Endodermal cell (in vitro differentiated cells): ENCODE results near the gene SYCE3. TPM values are rescaled to one million over a fixed set of nuclear protein-coding genes. Genes with fewer than 3 reads are reported as not detected.

Source experiments
- DNase-seq: peaks from one replicate; pipeline ENCODE4 v3.0.0-alpha.2; 2017
- H3K27ac ChIP-seq: 2 replicates; pipeline ENCODE4 v1.5.1; 2013; ENCODE audit warnings: mild to moderate bottlenecking, low read depth, low read length, moderate library complexity
- H3K27me3 ChIP-seq: 2 replicates; pipeline ENCODE4 v1.6.1; 2013; ENCODE audit warnings: mild to moderate bottlenecking, low read length, moderate library complexity; ENCODE audit not compliant: insufficient read depth, control insufficient read depth, poor library complexity, severe bottlenecking
- H3K36me3 ChIP-seq: 2 replicates; pipeline ENCODE4 v1.7.0; 2013; ENCODE audit warnings: mild to moderate bottlenecking, low read length, moderate library complexity; ENCODE audit not compliant: control insufficient read depth, insufficient read depth
- H3K4me1 ChIP-seq: one replicate; pipeline ENCODE4 v1.7.0; 2013; ENCODE audit warnings: low read length; ENCODE audit not compliant: control insufficient read depth, insufficient read depth
- H3K4me3 ChIP-seq: 2 replicates; pipeline ENCODE4 v1.5.1; 2013; ENCODE audit warnings: mild to moderate bottlenecking, low read length, moderate library complexity
- H3K9ac ChIP-seq: 2 replicates; pipeline ENCODE4 v1.6.1; 2013; ENCODE audit warnings: mild to moderate bottlenecking, low read length, moderate library complexity; ENCODE audit not compliant: poor library complexity, severe bottlenecking; ENCODE audit errors: extremely low read depth
- H3K9me3 ChIP-seq: 2 replicates; pipeline ENCODE4 v1.6.1; 2013; ENCODE audit warnings: mild to moderate bottlenecking, low read length, moderate library complexity; ENCODE audit not compliant: control insufficient read depth
- H3K27ac Mint-ChIP-seq: 2 replicates; pipeline ENCODE4 v1.8.0; 2020; ENCODE audit warnings: mixed read lengths
- H3K27me3 Mint-ChIP-seq: 2 replicates; pipeline ENCODE4 v1.8.0; 2021; ENCODE audit warnings: mild to moderate bottlenecking, mixed read lengths; ENCODE audit not compliant: insufficient read depth
- H3K36me3 Mint-ChIP-seq: 2 replicates; pipeline ENCODE4 v1.8.0; 2020; ENCODE audit warnings: low read depth, mixed read lengths
- H3K4me1 Mint-ChIP-seq: 2 replicates; pipeline ENCODE4 v1.8.0; 2020; ENCODE audit warnings: mixed read lengths
- H3K4me3 Mint-ChIP-seq: 2 replicates; pipeline ENCODE4 v1.8.0; 2020; ENCODE audit warnings: mild to moderate bottlenecking, moderate library complexity, mixed read lengths
- H3K9me3 Mint-ChIP-seq: 2 replicates; pipeline ENCODE4 v1.8.0; 2020; ENCODE audit warnings: mild to moderate bottlenecking, mixed read lengths
- WGBS, 2 experiments: methylation state at CpG; one replicate each; pipeline versions ENCODE4 v1.1.5 to v1.1.7; 2013; ENCODE audit warnings: missing lambda C conversion rate in 2 of 2, mixed read lengths in 1 of 2; ENCODE audit not compliant: insufficient coverage in 1 of 2, insufficient read length in 1 of 2; 5-methylcytosine and 5-hydroxymethylcytosine counted together
- total RNA-seq, 2 donors: library from RNA; stranded (reverse); fragmentation: NEBNext Ultra II Directional in 1 of 2; extraction: Animal tissue kit (Norgen Biotek cat#: 25700) in 1 of 2; gene quantifications; 2 replicates in 1 of 2; 3 replicates in 1 of 2; pipeline ENCODE4 v1.2.1, GENCODE V29; 2021
- TF ChIP-seq, protein P1 (sequence below): fragments of 200-600 bp; sonication (generic); conservative IDR thresholded peaks from 2 replicates; pipeline ENCODE4 v1.5.0; 2021; ENCODE audit warnings: antibody characterized with exemption, mild to moderate bottlenecking

SYCE3 gene
- total RNA-seq, 2 donors from 2014 or later: 0.70 to 0.91 TPM

DNA sequence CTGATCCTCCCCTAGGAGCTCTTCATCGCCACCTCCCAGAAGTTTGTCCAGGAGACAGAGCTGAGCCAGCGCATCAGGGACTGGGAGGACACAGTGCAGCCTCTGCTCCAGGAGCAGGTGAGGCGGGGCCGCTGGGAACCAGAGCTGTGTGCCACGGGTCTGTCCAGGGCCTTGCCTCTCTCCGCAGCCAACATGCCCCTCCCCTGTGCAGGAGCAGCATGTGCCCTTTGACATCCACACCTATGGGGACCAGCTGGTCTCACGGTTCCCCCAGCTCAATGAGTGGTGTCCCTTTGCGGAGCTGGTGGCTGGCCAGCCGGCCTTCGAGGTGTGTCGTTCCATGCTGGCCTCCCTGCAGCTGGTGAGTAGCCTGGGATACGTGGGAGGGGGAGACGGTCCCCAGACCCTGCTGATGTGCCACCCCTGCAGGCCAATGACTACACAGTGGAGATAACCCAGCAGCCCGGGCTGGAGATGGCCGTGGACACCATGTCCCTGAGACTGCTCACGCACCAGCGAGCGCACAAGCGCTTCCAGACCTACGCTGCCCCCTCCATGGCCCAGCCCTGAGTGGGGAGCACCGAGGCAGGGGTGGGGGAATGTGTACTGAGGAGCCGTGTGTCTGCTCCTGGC lies 39.8 kb downstream of the SYCE3 start:
- H3K27ac Mint-ChIP-seq: no peak overlapping the region
- H3K4me1 Mint-ChIP-seq: peaks cover 9% of the 10 kb centered on the region
- Histone ChIP-seq H3K4me1 (no peaks in the 10 kb centered on the region), H3K9ac (no peak overlapping the region), H3K27me3 (peaks cover under 1% of the 10 kb centered on the region), H3K4me3 (no peak overlapping the region), H3K27ac (no peak overlapping the region), H3K9me3 (no peaks in the 10 kb centered on the region), H3K36me3 (peaks cover 25% of the 10 kb centered on the region)
- TF ChIP-seq, protein P1, sequence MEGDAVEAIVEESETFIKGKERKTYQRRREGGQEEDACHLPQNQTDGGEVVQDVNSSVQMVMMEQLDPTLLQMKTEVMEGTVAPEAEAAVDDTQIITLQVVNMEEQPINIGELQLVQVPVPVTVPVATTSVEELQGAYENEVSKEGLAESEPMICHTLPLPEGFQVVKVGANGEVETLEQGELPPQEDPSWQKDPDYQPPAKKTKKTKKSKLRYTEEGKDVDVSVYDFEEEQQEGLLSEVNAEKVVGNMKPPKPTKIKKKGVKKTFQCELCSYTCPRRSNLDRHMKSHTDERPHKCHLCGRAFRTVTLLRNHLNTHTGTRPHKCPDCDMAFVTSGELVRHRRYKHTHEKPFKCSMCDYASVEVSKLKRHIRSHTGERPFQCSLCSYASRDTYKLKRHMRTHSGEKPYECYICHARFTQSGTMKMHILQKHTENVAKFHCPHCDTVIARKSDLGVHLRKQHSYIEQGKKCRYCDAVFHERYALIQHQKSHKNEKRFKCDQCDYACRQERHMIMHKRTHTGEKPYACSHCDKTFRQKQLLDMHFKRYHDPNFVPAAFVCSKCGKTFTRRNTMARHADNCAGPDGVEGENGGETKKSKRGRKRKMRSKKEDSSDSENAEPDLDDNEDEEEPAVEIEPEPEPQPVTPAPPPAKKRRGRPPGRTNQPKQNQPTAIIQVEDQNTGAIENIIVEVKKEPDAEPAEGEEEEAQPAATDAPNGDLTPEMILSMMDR: no peak
- WGBS, 2 experiments: 95 to 96% methylated on average over 12 to 22 of the region's 22 CpGs
- no peak for DNase-seq
- peaks cover 11% of the 10 kb centered on the region for H3K27me3 Mint-ChIP-seq
- H3K9me3 Mint-ChIP-seq: no peaks in the 10 kb centered on the region
- H3K36me3 Mint-ChIP-seq: peaks cover 18% of the 10 kb centered on the region
- H3K4me3 Mint-ChIP-seq: peak overlapping the region; percentile 8

DNA sequence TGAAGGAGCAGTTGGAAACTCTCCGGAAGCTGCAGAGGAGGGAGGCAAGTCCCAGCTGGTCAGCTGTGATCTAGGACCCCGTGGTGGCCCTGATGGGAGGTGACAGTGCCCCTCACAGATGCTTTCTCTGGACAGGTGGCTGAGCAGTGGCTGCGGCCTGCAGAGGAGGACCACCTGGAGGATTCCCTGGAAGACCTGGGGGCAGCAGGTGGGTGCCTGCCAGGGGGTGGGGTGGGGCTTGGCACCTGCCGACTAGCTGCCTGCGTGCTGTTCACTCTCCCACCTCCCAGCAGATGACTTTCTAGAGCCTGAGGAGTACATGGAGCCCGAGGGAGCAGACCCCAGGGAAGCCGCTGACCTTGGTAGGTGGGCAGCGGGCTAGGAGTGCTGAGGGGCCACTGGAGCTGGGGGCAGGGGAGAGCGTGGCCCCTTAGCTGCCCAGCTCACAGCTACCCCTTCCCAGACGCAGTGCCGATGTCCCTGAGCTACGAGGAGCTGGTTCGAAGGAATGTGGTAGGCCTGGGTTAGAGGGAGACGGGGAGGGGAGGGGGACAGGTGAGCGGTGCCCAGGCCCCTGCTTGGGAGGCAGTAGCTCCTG lies 40.4 kb downstream of the SYCE3 start:
- H3K4me1 Mint-ChIP-seq: peaks cover 9% of the 10 kb centered on the region

DNA sequence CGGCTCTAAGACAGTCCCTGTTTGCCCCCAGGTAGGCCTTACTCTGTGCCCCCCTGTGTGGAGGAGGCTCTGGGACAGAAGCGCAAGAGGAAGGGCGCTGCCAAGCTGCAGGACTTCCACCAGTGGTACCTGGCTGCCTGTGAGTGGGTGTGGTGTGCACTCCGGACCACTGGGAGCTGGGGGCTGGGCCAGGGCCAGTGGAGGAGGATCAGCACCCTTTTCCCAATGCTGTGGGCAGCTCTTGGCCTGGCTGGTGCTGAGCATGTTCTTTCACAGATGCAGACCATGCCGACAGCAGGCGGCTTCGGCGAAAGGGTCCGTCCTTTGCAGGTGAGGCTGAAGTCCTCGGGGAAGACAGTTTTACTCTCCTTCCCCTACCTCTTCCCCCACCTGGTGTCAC lies 41.0 kb downstream of the SYCE3 start:
- no peak overlapping the region for H3K27ac ChIP-seq
- TF ChIP-seq, protein P1: no peak
- H3K9ac ChIP-seq: no peak overlapping the region
- DNase-seq: no peak
- H3K36me3 ChIP-seq: peaks cover 26% of the 10 kb centered on the region
- no peaks in the 10 kb centered on the region for H3K9me3 Mint-ChIP-seq
- no peaks in the 10 kb centered on the region for H3K9me3 ChIP-seq
- no peaks in the 10 kb centered on the region for H3K4me1 ChIP-seq
- H3K4me3 Mint-ChIP-seq: no peak overlapping the region
- H3K27me3 Mint-ChIP-seq: peaks cover under 1% of the 10 kb centered on the region
- H3K27me3 ChIP-seq: no peaks in the 10 kb centered on the region
- H3K4me1 Mint-ChIP-seq: peaks cover 6% of the 10 kb centered on the region
- no peak overlapping the region for H3K27ac Mint-ChIP-seq
- peaks cover 22% of the 10 kb centered on the region for H3K36me3 Mint-ChIP-seq
- 92 to 94% methylated on average over 9 to 10 of the region's 10 CpGs for WGBS, 2 experiments
- H3K4me3 ChIP-seq: no peak overlapping the region

More for the DNA sequence above, 40.4 kb downstream of the SYCE3 start:
- no peaks in the 10 kb centered on the region for H3K9me3 Mint-ChIP-seq
- H3K27me3 Mint-ChIP-seq: peaks cover 5% of the 10 kb centered on the region
- Histone ChIP-seq H3K4me1 (no peaks in the 10 kb centered on the region), H3K36me3 (peaks cover 25% of the 10 kb centered on the region), H3K9me3 (no peaks in the 10 kb centered on the region), H3K4me3 (no peak overlapping the region), H3K27me3 (no peaks in the 10 kb centered on the region), H3K27ac (no peak overlapping the region), H3K9ac (no peak overlapping the region)
- TF ChIP-seq, protein P1: no peak
- H3K4me3 Mint-ChIP-seq: no peak overlapping the region
- 95% methylated on average over 6 to 15 of the region's 15 CpGs for WGBS, 2 experiments
- H3K27ac Mint-ChIP-seq: no peak overlapping the region
- no peak for DNase-seq
- peaks cover 22% of the 10 kb centered on the region for H3K36me3 Mint-ChIP-seq
